Astrocyte (in vitro differentiated cells and primary cell): ENCODE results near the gene GSK3B.

Source experiments
- CTCF ChIP-seq: IDR thresholded peaks from 2 replicates; pipeline ENCODE4 v1.5.1; 2011; ENCODE audit warnings: low read depth, mild to moderate bottlenecking, inconsistent platforms, low read length, moderate library complexity; ENCODE audit not compliant: insufficient read depth
- EZH2 ChIP-seq: IDR thresholded peaks from 2 replicates; pipeline ENCODE4 v1.6.1; 2012; ENCODE audit warnings: mild to moderate bottlenecking, low read length, inconsistent platforms; ENCODE audit not compliant: insufficient read depth

GRCh38 chr3:120071259-120071658 lies 23.0 kb downstream of the GSK3B start:
- TF ChIP-seq CTCF = no peak
- no peak for TF ChIP-seq EZH2
